Stimulated activated CD8-positive, alpha-beta memory T cell treated with anti-CD3 and anti-CD28 coated beads, Interleukin-12 subunit alpha, Interleukin-12 subunit beta, amount 100 ng/mL, for 24 hours (primary cell): ENCODE data around the gene MORN1.

ENCODE experiments used
- DNase-seq: peaks from one replicate; pipeline ENCODE4 v3.0.0-alpha.2; 2020; ENCODE audit errors: extremely low read depth

MORN1 gene

GRCh38 chr1:2318314-2319278, 72.8 kb downstream of the MORN1 start:
- no peak for DNase-seq

- no peak for DNase-seq
Measured at GRCh38 chr1:2317230-2318065, 73.9 kb downstream of the MORN1 start.

- DNase-seq: no peak
Measured at GRCh38 chr1:2316451-2316961, 74.8 kb downstream of the MORN1 start.

GRCh38 chr1:2315674-2316450, 75.5 kb downstream of the MORN1 start:
- no peak for DNase-seq

- DNase-seq: no peak
Measured at GRCh38 chr1:2314803-2315673, 76.3 kb downstream of the MORN1 start.

GRCh38 chr1:2314273-2314802, 77.0 kb downstream of the MORN1 start:
- no peak for DNase-seq

- no peak for DNase-seq
Measured at GRCh38 chr1:2313651-2314261, 77.6 kb downstream of the MORN1 start.

GRCh38 chr1:2312515-2313301, 78.6 kb downstream of the MORN1 start:
- DNase-seq: no peak

GRCh38 chr1:2312160-2312514, 79.2 kb downstream of the MORN1 start:
- DNase-seq: no peak

- DNase-seq: no peak
Measured at GRCh38 chr1:2311184-2312032, 79.9 kb downstream of the MORN1 start.

GRCh38 chr1:2310332-2311183, 80.8 kb downstream of the MORN1 start:
- no peak for DNase-seq

GRCh38 chr1:2308844-2309243, 82.5 kb downstream of the MORN1 start:
- DNase-seq: no peak

- DNase-seq: no peak
Measured at GRCh38 chr1:2307972-2308371, 83.4 kb downstream of the MORN1 start.

GRCh38 chr1:2307064-2307605, 84.2 kb downstream of the MORN1 start:
- no peak for DNase-seq

- no peak for DNase-seq
Measured at GRCh38 chr1:2306151-2306978, 85.0 kb downstream of the MORN1 start.
